Transverse colon (tissue), 4 donors: Measurements from ENCODE around the gene ERFE. TPM values are rescaled to one million over a fixed set of nuclear protein-coding genes. Genes with fewer than 3 reads are reported as not detected.
A peak's percentile ranks its signal among the peaks of the same experiment; 100 is the strongest.

ENCODE experiments used
- DNase-seq: peaks from one replicate; pipeline ENCODE4 v3.0.0-alpha.2; 2019
- H3K27ac ChIP-seq, 4 donors: fragments of 200-600 bp; sonication (generic); 2 replicates each; pipeline ENCODE4 v1.5.1; 2016 to 2018; ENCODE audit warnings: inconsistent platforms in 4 of 4
- H3K27me3 ChIP-seq: fragments of 200-600 bp; sonication (generic); 2 replicates; pipeline ENCODE4 v1.5.1; 2017; ENCODE audit warnings: inconsistent platforms
- H3K36me3 ChIP-seq, 4 donors: fragments of 200-600 bp; sonication (generic); 2 replicates each; pipeline ENCODE4 v1.5.1; 2017 to 2019; ENCODE audit warnings: inconsistent platforms in 4 of 4
- H3K4me1 ChIP-seq, 4 donors: fragments of 200-600 bp; sonication (generic); 2 replicates each; pipeline ENCODE4 v1.5.1; 2017 to 2020; ENCODE audit warnings: inconsistent platforms in 4 of 4
- H3K4me3 ChIP-seq, 4 donors: fragments of 200-600 bp; sonication (generic); 1 replicate in 1 of 4; 2 replicates in 3 of 4; pipeline versions ENCODE4 v1.5.1 to v1.6.1; 2017 to 2019; ENCODE audit warnings: inconsistent platforms in 4 of 4
- H3K9me3 ChIP-seq, 2 donors: fragments of 200-600 bp; sonication (generic); 2 replicates each; pipeline ENCODE4 v1.5.1; 2017 to 2019; ENCODE audit warnings: inconsistent platforms in 2 of 2
- CTCF ChIP-seq, 5 experiments: fragments of 200-600 bp in 3 of 5; fragments of 450-650 bp in 2 of 5; sonication (generic) in 3 of 5; IDR thresholded peaks; 1 replicate in 2 of 5; 2 replicates in 3 of 5; pipeline ENCODE4 v1.5.1; 2016 to 2017; ENCODE audit warnings: antibody characterized with exemption in 5 of 5, inconsistent platforms in 3 of 5, mild to moderate bottlenecking in 2 of 5, moderate library complexity in 1 of 5
- EP300 ChIP-seq: sonication (generic); formaldehyde crosslinking; IDR thresholded peaks from one replicate; pipeline ENCODE4 v1.6.1; 2017; ENCODE audit warnings: antibody characterized with exemption, low read depth
- POLR2A ChIP-seq: fragments of 450-650 bp; IDR thresholded peaks from one replicate; pipeline ENCODE4 v1.6.1; 2016; ENCODE audit warnings: antibody characterized with exemption, mild to moderate bottlenecking, moderate library complexity
- POLR2AphosphoS5 ChIP-seq, 3 donors: sonication (generic); formaldehyde crosslinking; IDR thresholded peaks; one replicate each; pipeline ENCODE4 v1.6.1; 2016; ENCODE audit warnings: antibody characterized with exemption in 3 of 3
- WGBS, 2 donors: methylation state at CpG; one replicate each; pipeline ENCODE4 v1.1.5; 2018; ENCODE audit warnings: low coverage in 1 of 2; 5-methylcytosine and 5-hydroxymethylcytosine counted together
- in situ Hi-C, 4 donors: fragments of 200-750 bp; cut with MboI; loops; one replicate each; pipeline versions ENCODE4 v1.15.0 to v1.15.1; 2017; ENCODE audit warnings: low sequenced_read_pairs in 3 of 4, low pct_ligation_motif_present in 1 of 4, low pct_unique_long_range_greater_than_20kb in 1 of 4
- intact Hi-C: fragments of 100-400 bp; cut with DNase I; formaldehyde crosslinking; loops from one replicate; pipeline ENCODE4 v1.15.1; 2023; ENCODE audit warnings: low total_unique reads
- total RNA-seq, 4 donors: library from RNA; depleted of rRNA; stranded (reverse); fragments of >200 nt; gene quantifications; one replicate each; pipeline ENCODE4 v1.1.0, GENCODE V29; 2016

ERFE gene
- total RNA-seq, 4 donors from 2014 or later: 0.41 TPM; not detected in 3

- WGBS, 2 donors: 89% methylated on average over 25 of the region's 25 CpGs; no CpG with 5 or more reads in 1 of the 2 donors
- H3K27me3 ChIP-seq: no peaks in the 10 kb centered on the region
- intact Hi-C loops: no loop called here
Measured at GRCh38 chr2:238150686-238151085, 8.1 kb upstream of the ERFE start.

GRCh38 chr2:238151205-238151604 lies 7.6 kb upstream of the ERFE start:
- Histone ChIP-seq H3K36me3 (no peaks in the 10 kb centered on the region), H3K4me3 (no peak overlapping the region), H3K9me3 (no peaks in the 10 kb centered on the region), H3K27ac (no peak overlapping the region), H3K4me1 (no peaks in the 10 kb centered on the region), H3K27me3 (no peaks in the 10 kb centered on the region)
- in situ Hi-C loops (no loop called here), intact Hi-C loops (no loop called here)
- DNase-seq: no peak
- 85% methylated on average over 13 of the region's 13 CpGs; no CpG with 5 or more reads in 1 of the 2 donors for WGBS, 2 donors
- TF ChIP-seq POLR2AphosphoS5 (IDR thresholded peaks at IDR 0.05) (no peak), EP300 (no peak), POLR2A (no peak), CTCF (IDR thresholded peaks at IDR 0.05) (no peak)

More at GRCh38 chr2:238150686-238151085, 8.1 kb upstream of the ERFE start:
- DNase-seq: no peak
- Histone ChIP-seq H3K4me1 (no peaks in the 10 kb centered on the region), H3K27ac (no peak overlapping the region), H3K9me3 (no peaks in the 10 kb centered on the region), H3K36me3 (no peaks in the 10 kb centered on the region), H3K4me3 (no peak overlapping the region)
- TF ChIP-seq POLR2AphosphoS5 (IDR thresholded peaks at IDR 0.05) (no peak), POLR2A (no peak), EP300 (no peak), CTCF (IDR thresholded peaks at IDR 0.05) (no peak)
- in situ Hi-C loops: no loop called here

- no peaks in the 10 kb centered on the region for H3K9me3 ChIP-seq
- H3K4me1 ChIP-seq: no peaks in the 10 kb centered on the region
- no peak overlapping the region for H3K27ac ChIP-seq
- no peaks in the 10 kb centered on the region for H3K36me3 ChIP-seq
- intact Hi-C loops (no loop called here), in situ Hi-C loops (no loop called here)
- TF ChIP-seq POLR2AphosphoS5 (IDR thresholded peaks at IDR 0.05) (no peak), CTCF (IDR thresholded peaks at IDR 0.05) (no peak), EP300 (no peak), POLR2A (no peak)
- H3K27me3 ChIP-seq: no peaks in the 10 kb centered on the region
- 89% methylated on average over 11 of the region's 16 CpGs; no CpG with 5 or more reads in 1 of the 2 donors for WGBS, 2 donors
- no peak for DNase-seq
- no peak overlapping the region for H3K4me3 ChIP-seq
Measured at GRCh38 chr2:238151628-238152235, 7.0 kb upstream of the ERFE start.

- no peak for DNase-seq
- H3K27ac ChIP-seq: peak overlapping the region in 1 of 4 donors; percentile 41
- peaks cover under 1 to 3% (median 1%) of the 10 kb centered on the region in 4 donors for H3K4me1 ChIP-seq
- 75% methylated on average over 22 of the region's 22 CpGs; no CpG with 5 or more reads in 1 of the 2 donors for WGBS, 2 donors
- no peaks in the 10 kb centered on the region for H3K36me3 ChIP-seq
- TF ChIP-seq CTCF (IDR thresholded peaks at IDR 0.05) (no peak), EP300 (no peak), POLR2A (no peak), POLR2AphosphoS5 (IDR thresholded peaks at IDR 0.05) (no peak)
- intact Hi-C loops (no loop called here), in situ Hi-C loops (no loop called here)
- H3K27me3 ChIP-seq: peaks cover 3% of the 10 kb centered on the region
- H3K4me3 ChIP-seq: no peak overlapping the region
- no peaks in the 10 kb centered on the region for H3K9me3 ChIP-seq
Measured at GRCh38 chr2:238152771-238153688, 5.7 kb upstream of the ERFE start.
